Activated T-helper 2 cell treated with anti-CD3 and anti-CD28 coated beads, Interferon-gamma antibody, Interleukin-2, Interleukin-4, amounts not matched to agents 10 μg/mL and 5 μg/mL and 100 μg/mL, durations not matched to agents 14 hours and 24 hours and 36 hours (primary cell): ENCODE results near the gene LARP6. TPM values are rescaled to one million over a fixed set of nuclear protein-coding genes. Genes with fewer than 3 reads are reported as not detected.

Experiments
- DNase-seq: peaks from one replicate; pipeline ENCODE4 v3.0.0; 2021; ENCODE audit warnings: low spot score
- H3K27ac Mint-ChIP-seq: one replicate; pipeline ENCODE4 v1.8.0; 2021; ENCODE audit warnings: mixed read lengths
- H3K27me3 Mint-ChIP-seq: one replicate; pipeline ENCODE4 v1.8.0; 2021; ENCODE audit warnings: low read depth, mixed read lengths
- H3K36me3 Mint-ChIP-seq: one replicate; pipeline ENCODE4 v1.8.0; 2021; ENCODE audit warnings: low read depth, mixed read lengths
- H3K4me1 Mint-ChIP-seq: one replicate; pipeline ENCODE4 v1.8.0; 2021; ENCODE audit warnings: low read depth, mixed read lengths
- H3K4me3 Mint-ChIP-seq: one replicate; pipeline ENCODE4 v1.8.0; 2021; ENCODE audit warnings: low read depth, mild to moderate bottlenecking, moderate library complexity, mixed read lengths
- H3K9me3 Mint-ChIP-seq: one replicate; pipeline ENCODE4 v1.8.0; 2021; ENCODE audit warnings: mixed read lengths
- intact Hi-C: fragments of 100-400 bp; cut with micrococcal nuclease; formaldehyde crosslinking; loops from one replicate; pipeline ENCODE4 v1.15.1; 2023
- total RNA-seq: library from RNA; stranded (reverse); gene quantifications from 2 replicates; pipeline ENCODE4 v1.2.3, GENCODE V29; 2022

Gene LARP6
- total RNA-seq, 1 donor from 2014 or later: not detected

DNA sequence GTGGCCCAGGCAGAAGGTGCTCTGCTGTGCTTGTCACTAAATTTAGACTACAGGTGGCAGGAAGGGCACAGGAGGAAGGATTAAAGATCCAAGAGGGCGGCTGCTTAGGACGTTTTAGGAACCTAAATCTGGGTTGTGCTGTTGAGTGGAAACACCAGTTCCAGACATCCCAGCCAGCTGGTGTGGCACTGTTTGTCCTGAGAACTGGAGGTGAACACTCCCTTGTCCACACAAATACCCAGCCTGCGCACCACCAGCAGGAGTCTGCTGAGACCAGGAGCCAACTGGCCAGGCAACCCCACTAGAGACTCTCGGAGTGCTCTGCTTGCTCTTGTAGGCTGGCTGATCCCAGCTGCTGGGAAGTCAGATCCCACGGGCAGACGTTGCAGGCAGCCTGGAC is 60.3 kb downstream of the LARP6 start:
- Mint-ChIP-seq H3K4me3 (no peak overlapping the region), H3K27me3 (peaks cover 11% of the 10 kb centered on the region), H3K9me3 (no peaks in the 10 kb centered on the region), H3K4me1 (no peaks in the 10 kb centered on the region), H3K27ac (no peak overlapping the region), H3K36me3 (no peaks in the 10 kb centered on the region)
- no peak for DNase-seq
- intact Hi-C loops: no loop called here

DNA sequence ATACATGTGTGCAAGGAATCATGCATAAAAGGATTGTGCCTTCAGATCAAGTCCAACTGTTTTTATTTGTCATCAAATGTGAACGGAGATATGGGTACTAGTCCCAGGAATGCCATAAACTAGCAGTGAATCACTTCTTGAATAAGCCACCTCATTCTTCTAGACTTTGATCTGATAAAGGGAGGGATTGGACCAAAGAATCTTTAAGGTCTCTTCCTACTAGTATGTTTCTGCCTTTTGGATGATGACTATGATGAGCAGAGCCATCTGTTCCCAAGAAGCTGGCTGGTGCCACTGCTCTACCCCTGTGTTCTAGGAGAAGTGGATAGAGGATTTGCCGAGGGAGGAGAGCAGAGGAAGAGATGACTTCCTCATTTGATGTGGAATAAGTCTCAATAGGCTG is 61.8 kb downstream of the LARP6 start:
- H3K27ac Mint-ChIP-seq: no peak overlapping the region
- no peak for DNase-seq
- intact Hi-C loops: no loop called here

DNA sequence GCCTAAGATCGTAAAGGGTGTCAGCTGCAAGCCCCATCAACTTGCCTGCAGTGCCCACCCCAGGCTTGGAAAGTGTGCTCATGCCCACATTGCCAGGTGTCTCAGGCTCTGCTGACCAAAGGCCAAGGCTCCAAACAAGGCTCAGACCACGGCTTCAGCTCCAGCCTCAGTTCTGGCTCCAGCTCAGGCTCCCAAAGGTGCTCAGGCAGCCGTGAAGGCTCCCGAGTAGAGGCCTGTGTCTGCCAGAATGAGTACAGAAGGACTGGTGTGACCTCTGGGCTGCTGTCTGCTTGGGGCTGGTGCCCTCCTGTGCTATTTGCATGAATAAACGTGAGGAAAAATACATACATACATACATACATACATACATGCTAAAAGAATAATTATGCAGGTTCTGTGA is 62.7 kb downstream of the LARP6 start:
- no peaks in the 10 kb centered on the region for H3K9me3 Mint-ChIP-seq
- no peak for DNase-seq

More for the DNA sequence above, 61.8 kb downstream of the LARP6 start:
- H3K4me3 Mint-ChIP-seq: no peak overlapping the region
- H3K36me3 Mint-ChIP-seq: no peaks in the 10 kb centered on the region
- no peaks in the 10 kb centered on the region for H3K4me1 Mint-ChIP-seq
- H3K9me3 Mint-ChIP-seq: no peaks in the 10 kb centered on the region
- H3K27me3 Mint-ChIP-seq: peaks cover 14% of the 10 kb centered on the region

DNA sequence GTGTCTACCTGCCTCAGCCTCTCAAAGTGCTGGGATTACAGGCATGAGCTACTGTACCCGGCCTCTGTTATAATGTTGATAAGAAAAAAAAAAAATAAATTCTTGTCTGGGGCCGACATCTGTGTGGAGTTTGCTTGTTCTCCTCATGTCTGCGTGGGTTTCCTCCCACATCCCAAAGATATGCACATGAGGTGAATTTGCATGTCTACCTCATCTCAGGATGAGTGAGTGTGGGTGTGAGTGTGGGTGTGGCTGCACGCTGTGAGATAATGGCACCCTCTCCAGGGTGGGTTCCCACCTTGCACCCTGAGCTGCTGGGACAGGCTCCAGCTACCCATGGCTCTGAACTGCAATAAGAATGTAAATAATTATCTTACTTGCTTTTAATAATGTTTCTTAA is 64.7 kb downstream of the LARP6 start:
- Mint-ChIP-seq H3K27ac (no peak overlapping the region), H3K4me1 (no peaks in the 10 kb centered on the region), H3K36me3 (no peaks in the 10 kb centered on the region), H3K9me3 (no peaks in the 10 kb centered on the region), H3K4me3 (no peak overlapping the region), H3K27me3 (peaks cover 17% of the 10 kb centered on the region)
- no peak for DNase-seq
- intact Hi-C loops: no loop called here

More for the DNA sequence above, 62.7 kb downstream of the LARP6 start:
- Mint-ChIP-seq H3K4me3 (no peak overlapping the region), H3K4me1 (no peaks in the 10 kb centered on the region), H3K27me3 (peaks cover 14% of the 10 kb centered on the region), H3K36me3 (no peaks in the 10 kb centered on the region), H3K27ac (no peak overlapping the region)
- intact Hi-C loops: no loop called here

DNA sequence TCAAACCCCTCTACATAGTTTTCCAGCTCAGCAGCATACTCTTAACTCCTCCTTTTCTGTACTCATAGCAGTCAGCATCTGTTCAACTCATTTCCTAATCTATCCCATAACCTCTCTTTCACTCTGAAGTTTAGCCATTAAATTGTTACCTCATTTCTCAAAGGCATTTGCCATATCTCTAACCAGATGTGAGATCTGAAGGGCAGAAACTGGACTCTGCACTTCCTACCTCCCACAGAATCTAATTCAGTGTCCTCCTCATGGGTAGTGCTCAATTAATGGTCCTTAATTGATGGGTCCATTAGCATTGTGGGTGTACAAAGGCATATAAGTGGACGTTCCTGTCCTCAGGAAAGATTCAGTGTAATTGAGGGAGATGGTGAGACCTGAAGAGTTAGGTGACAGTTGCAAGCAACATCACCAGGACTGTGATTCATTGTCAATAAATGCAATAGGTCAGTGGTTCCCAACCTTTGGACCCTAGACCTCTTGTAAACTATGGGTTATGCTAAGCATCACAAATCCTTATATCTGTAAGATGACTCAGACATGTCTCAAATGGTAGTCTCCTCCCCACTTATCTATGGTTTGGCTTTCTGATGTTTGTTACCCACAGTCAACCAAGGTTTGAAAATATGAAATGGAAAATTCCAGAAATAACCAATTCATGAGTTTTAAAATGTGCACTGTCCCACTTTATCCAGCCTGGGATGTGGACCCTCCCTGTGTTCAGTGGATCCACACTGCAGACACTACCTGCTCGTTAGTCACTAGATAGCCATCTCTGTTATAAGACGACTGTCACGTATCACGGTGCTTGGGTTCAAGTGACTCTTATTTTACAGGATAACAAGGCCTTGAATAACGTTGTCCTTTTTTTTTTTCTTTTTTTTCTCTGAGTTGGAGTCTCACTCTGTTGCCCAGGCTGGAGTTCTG is 65.6 kb downstream of the LARP6 start:
- Mint-ChIP-seq H3K27ac (no peak overlapping the region), H3K27me3 (peaks cover 17% of the 10 kb centered on the region), H3K9me3 (no peaks in the 10 kb centered on the region), H3K4me3 (no peak overlapping the region), H3K4me1 (no peaks in the 10 kb centered on the region), H3K36me3 (no peaks in the 10 kb centered on the region)
- intact Hi-C loops: no loop called here
- DNase-seq: no peak

DNA sequence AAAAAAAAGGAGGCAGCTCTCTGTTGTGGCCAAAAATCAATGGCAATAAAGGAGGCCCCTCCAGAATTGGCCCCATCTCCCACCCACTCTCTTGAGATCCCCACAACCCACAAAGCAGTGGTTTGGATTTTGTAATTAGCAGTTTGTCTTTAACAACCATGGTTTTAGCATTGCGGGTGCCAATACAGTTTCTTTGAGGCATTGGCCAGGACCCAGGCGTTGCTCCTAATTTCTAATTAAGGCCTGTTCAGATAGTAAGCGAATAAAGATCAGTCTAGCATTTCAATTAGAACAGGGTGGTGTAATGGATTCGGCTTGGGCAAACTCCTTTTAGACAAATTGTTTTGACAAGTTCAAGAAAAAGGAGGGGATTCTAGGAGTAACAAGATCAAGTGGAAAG is 67.0 kb downstream of the LARP6 start:
- Mint-ChIP-seq H3K27me3 (peaks cover 10% of the 10 kb centered on the region), H3K4me1 (no peaks in the 10 kb centered on the region), H3K36me3 (no peaks in the 10 kb centered on the region), H3K27ac (no peak overlapping the region), H3K9me3 (no peaks in the 10 kb centered on the region), H3K4me3 (no peak overlapping the region)
- intact Hi-C loops: no loop called here
- no peak for DNase-seq

DNA sequence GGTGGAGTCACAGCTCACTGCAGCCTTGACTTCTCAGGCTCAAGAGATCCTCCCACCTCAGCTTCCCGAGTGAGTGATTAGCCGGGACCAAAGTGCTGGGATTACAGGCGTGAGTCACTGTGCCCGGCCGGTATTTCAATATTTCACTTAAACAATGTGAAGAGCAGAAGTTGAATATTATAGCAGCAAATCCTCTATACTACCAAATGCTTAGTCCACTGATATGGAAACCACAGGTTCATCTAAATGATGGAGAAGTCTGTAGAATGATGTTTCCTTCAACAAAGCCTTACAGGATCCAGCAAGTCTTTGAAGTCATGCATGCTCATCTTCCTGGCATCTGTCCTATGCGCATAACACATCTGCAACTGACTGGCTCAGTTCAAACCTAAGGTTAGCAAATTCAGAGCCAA is 70.3 kb downstream of the LARP6 start:
- H3K27ac Mint-ChIP-seq: no peak overlapping the region
- H3K9me3 Mint-ChIP-seq: no peaks in the 10 kb centered on the region
- no peak overlapping the region for H3K4me3 Mint-ChIP-seq
- no peaks in the 10 kb centered on the region for H3K36me3 Mint-ChIP-seq
- intact Hi-C loops: no loop called here
- no peaks in the 10 kb centered on the region for H3K4me1 Mint-ChIP-seq
- DNase-seq: no peak
- peaks cover 18% of the 10 kb centered on the region for H3K27me3 Mint-ChIP-seq

DNA sequence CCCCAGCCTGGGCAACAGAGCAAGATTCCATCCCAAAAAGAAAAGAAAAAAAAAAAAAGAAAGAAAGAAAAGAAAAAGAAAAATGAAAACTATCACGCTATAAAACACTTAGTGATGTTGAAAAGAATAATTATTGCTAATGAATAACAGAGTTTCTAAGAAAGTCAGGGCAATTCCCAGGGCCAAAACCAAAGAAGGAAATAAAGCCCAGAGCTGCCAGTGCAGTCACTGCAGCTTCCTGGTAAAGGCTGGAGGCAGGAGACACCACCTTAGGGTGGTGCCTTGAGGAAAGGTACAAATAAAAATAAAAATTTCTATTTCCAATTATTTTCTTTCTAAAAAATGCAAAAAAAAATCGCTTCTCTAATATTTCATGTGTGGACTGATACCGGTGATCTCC is 70.9 kb downstream of the LARP6 start:
- intact Hi-C loops: no loop called here
- Mint-ChIP-seq H3K36me3 (no peaks in the 10 kb centered on the region), H3K9me3 (no peaks in the 10 kb centered on the region), H3K4me3 (no peak overlapping the region), H3K4me1 (no peaks in the 10 kb centered on the region), H3K27me3 (peaks cover 17% of the 10 kb centered on the region), H3K27ac (no peak overlapping the region)
- no peak for DNase-seq

DNA sequence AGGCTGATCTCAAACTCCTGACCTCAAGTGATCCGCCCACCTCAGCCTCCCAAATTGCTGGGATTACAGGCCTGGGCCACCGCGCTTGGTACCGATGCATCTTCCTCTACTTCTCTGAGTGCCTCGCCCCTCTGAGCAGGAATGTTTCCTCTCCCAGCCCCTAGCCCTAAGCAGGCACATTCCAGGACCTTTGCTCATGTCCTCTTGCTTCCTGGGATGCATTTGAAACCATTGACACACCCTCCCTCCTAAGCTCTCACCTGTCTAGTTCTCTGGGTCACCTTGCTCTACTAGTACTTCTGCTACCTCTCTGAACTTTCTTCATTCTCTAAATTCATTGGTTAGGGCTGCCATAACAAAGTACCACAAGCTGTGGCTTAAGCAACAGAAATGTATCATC is 72.7 kb downstream of the LARP6 start:
- peaks cover 21% of the 10 kb centered on the region for H3K27me3 Mint-ChIP-seq
- intact Hi-C loops: no loop called here
- no peaks in the 10 kb centered on the region for H3K9me3 Mint-ChIP-seq
- H3K4me1 Mint-ChIP-seq: peaks cover 9% of the 10 kb centered on the region
- DNase-seq: no peak
- no peak overlapping the region for H3K27ac Mint-ChIP-seq
- H3K4me3 Mint-ChIP-seq: no peak overlapping the region
- no peaks in the 10 kb centered on the region for H3K36me3 Mint-ChIP-seq

Other genes with a start within 250 kb of the LARP6 start
- gene UACA, start 90.6 kb downstream of the LARP6 start, total RNA-seq: 1.1 and 1.3 TPM in 2 replicates
- 0.37 TPM in 1 of 2 replicates, not detected in the other for gene THAP10, start 38.3 kb upstream of the LARP6 start, total RNA-seq
- not detected in 2 replicates for gene LRRC49, start 38.7 kb upstream of the LARP6 start, total RNA-seq